ENCODE results near the gene RANBP9. TPM values are rescaled to one million over a fixed set of nuclear protein-coding genes. Genes with fewer than 3 reads are reported as not detected.

RANBP9 gene
- total RNA-seq, 1 donor from 2014 or later, result 41.7 TPM

- DNase-seq (ENCODE audit: low spot score), result no peak
Observed at GRCh38 chr6:13653296-13653695, 58.3 kb downstream of the RANBP9 start.

- DNase-seq (ENCODE audit: low spot score), result no peak
Observed at GRCh38 chr6:13649393-13649792, 62.2 kb downstream of the RANBP9 start.

GRCh38 chr6:13648850-13649249 lies 62.8 kb downstream of the RANBP9 start:
- DNase-seq (ENCODE audit: low spot score), result no peak

- no peak for DNase-seq (ENCODE audit: low spot score)
Observed at GRCh38 chr6:13643125-13643524, 68.5 kb downstream of the RANBP9 start.

GRCh38 chr6:13641315-13641714 lies 70.3 kb downstream of the RANBP9 start:
- DNase-seq (ENCODE audit: low spot score), result no peak

DNA sequence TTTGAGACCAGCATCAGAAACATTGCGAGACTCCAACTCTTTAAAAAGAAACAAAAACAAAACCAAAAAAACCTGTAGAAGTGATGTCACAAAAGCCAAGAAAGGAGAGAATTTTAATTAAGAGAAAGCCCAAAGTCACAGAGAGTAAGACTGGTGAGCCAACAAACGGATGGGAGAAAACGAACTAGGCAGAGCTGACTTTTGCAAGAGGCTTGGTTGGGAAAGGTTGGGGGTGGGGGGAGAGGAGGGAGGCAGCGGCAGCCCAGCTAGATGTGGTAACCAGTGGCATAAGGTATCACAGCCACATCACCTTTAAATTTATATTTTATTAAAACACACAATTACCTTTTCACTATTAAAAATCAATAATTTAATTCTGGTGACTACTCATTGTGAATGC lies 73.0 kb downstream of the RANBP9 start:
- DNase-seq (ENCODE audit: low spot score), result no peak

GRCh38 chr6:13638014-13638413 lies 73.6 kb downstream of the RANBP9 start:
- no peak for DNase-seq (ENCODE audit: low spot score)

DNA sequence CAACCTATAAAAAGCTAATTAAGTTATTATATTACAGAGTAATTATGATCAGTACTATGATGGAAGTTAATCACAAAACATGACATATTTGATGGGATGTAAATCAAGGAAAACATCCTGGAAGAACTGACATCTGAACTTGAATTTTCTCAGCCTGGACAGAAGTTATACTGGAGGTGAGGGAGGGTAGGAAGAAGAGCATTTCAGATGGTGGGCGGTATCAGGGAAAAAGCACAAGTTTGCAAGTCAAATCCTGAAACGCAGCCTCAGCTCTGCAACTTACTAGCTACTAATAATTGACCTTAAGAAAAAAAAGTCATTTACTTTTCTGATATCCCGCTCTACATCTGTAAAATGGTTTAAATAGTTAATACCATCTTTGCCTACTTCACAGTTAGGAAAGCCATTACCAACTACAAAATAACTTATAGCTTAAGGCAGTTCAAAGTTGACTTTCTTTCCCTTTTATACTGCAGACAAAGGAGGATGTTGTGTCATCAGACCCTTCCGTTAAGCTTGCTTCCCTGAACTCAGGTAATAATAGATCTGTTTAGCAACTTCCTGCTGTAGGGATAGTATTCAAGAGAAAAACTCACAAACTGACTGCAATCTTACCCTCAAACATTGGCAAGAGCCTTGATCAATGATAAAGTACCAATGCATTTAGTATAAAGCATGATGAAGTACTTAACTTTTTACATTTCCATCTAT lies 75.5 kb downstream of the RANBP9 start:
- DNase-seq (ENCODE audit: low spot score), result no peak

- DNase-seq (ENCODE audit: low spot score), result no peak
Observed at GRCh38 chr6:13633343-13633742, 78.3 kb downstream of the RANBP9 start.

- no peak for DNase-seq (ENCODE audit: low spot score)
Observed at GRCh38 chr6:13630499-13630898, 81.1 kb downstream of the RANBP9 start.

- no peak for DNase-seq (ENCODE audit: low spot score)
Observed at GRCh38 chr6:13629459-13630116, 82.0 kb downstream of the RANBP9 start.

GRCh38 chr6:13624871-13625288 lies 86.8 kb downstream of the RANBP9 start:
- DNase-seq (ENCODE audit: low spot score), result no peak

GRCh38 chr6:13617066-13617465 lies 94.6 kb downstream of the RANBP9 start:
- no peak for DNase-seq (ENCODE audit: low spot score)

- DNase-seq (ENCODE audit: low spot score), result peak; percentile 52
Observed at GRCh38 chr6:13615792-13616120, 95.9 kb downstream of the RANBP9 start.

DNA sequence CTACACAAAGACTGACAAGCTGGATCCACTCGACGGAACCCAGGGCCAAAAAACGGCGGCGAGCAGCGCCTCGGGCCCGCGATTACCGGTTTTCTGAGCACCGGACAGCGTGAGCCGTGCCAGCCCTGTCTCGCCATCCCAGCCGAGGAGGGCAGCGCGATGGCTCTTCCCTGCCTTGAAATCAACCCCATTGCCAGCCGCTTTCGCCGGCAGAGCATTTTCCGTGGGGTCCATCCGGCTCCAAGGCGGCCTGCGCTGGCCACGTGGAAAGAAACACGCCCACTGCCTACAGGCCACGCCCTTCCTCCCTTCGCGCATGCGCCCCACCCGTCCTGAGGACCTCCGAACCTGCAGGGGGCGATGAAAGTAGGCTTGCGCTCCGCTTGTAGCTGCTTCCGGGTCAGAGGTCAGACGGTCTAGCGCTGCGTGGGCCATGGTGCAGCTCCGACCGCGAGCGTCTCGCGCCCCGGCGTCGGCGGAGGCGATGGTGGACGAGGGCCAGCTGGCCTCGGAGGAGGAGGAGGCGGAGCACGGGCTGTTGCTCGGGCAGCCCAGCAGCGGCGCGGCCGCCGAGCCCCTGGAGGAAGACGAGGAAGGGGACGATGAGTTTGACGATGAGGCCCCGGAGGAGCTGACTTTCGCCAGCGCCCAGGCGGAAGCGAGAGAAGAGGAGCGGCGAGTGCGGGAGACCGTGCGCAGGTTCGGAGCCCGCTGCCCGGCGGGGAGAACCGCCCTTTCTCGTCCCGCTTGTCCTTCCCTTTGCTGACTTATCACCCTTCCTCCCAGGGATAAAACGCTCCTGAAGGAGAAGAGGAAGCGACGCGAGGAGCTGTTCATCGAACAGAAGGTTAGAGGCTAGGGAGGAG lies 96.5 kb downstream of the RANBP9 start, which contains the start of gene NOL7:
TSS of gene NOL7 (plus strand) at position 410 of the 866 bp plus-strand sequence. CDS start at position 434, 24 bp downstream.
- DNase-seq (ENCODE audit: low spot score), result peak; percentile 99

GRCh38 chr6:13614126-13614925 lies 97.3 kb downstream of the RANBP9 start:
- no peak for DNase-seq (ENCODE audit: low spot score)

DNA sequence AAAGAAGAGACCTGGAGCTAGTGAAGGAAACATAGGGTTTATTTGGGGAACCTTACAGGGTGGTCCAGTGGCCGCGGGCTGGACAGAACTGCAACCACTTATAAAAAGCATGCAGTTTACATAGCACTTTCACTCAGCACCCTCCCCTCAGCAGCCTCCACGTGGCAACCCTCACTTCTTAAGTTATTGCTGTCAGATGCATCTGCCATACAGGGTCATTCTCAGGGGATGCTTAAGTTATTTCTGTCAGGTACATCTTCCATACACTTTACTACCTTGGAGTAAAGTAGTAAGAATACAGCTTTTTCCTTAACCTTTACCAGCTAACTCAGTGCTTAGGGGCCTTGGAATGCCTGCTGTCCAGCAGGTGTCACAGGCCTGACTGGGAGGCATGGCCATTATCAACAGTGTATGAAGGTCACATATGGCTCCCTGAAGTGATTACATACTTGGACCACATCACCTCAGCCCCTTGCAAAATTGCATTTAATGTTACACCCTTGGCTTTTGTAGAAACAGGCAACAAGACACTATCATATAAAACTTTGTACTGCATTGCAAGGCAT lies 98.5 kb downstream of the RANBP9 start:
- no peak for DNase-seq (ENCODE audit: low spot score)

DNA sequence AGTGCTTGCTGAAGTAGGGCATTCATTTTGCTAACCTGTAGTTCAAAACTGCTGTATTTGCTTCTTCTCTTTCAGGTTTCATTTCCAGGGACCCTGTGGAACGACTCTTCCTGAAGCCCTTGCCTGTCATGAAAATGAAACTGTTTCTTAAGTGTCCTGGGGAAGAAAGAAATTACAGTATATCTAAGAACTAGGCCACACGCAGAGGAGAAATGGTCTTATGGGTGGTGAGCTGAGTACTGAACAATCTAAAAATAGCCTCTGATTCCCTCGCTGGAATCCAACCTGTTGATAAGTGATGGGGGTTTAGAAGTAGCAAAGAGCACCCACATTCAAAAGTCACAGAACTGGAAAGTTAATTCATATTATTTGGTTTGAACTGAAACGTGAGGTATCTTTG lies 99.9 kb downstream of the RANBP9 start:
- DNase-seq (ENCODE audit: low spot score), result no peak

- no peak for DNase-seq (ENCODE audit: low spot score)
Observed at GRCh38 chr6:13605634-13606033, 106.0 kb downstream of the RANBP9 start.

DNA sequence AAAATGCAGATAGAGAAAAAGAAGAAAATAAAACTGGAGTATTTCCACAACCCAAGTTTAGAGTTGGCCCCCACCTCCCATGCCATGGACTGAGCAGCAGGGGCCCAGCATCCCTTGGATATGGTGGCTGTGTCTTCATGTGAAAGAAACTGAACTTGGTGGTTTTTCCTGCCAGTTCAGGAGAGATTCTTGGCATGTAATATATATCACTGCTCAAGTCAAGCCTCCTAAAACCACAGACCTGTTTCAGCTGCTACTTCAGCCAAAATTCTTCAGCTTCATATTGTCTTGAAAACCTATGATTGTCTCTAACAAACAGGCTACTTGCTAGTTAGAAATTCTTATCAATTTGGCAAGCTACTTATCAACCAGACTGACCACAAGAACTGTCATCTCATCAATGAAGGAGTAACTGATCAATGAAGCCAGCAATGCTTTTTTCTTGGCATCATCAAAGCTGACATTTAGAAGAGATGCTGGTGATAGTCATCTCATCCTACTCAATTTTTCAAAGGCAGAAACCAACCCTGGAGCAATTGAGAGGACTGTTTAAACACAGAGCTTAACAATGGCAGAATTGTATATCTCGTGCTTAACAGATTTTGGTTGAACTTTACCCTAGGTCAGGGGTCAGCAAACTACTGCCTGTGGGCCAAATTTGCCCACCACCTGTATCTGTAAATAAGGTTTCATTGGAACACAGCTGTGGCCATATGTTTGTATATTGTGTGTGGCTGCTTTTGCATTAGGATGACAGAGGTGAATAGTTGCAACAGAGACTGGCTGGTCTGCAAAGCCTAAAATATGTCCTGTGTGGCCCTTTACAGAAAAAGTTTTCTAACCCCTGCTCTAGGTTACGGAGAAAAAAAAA lies 106.9 kb downstream of the RANBP9 start:
- no peak for DNase-seq (ENCODE audit: low spot score)

All from ureter (tissue), 1 donor.